Smooth muscle cell of the brain vasculature (primary cell): Measurements from ENCODE around the gene WDR7.
A peak's percentile ranks its signal among the peaks of the same experiment; 100 is the strongest.

Experiments used
- DNase-seq: peaks from one replicate; pipeline ENCODE4 v3.0.0-alpha.2; 2012; ENCODE audit warnings: low read depth, low spot score

Gene WDR7

DNA sequence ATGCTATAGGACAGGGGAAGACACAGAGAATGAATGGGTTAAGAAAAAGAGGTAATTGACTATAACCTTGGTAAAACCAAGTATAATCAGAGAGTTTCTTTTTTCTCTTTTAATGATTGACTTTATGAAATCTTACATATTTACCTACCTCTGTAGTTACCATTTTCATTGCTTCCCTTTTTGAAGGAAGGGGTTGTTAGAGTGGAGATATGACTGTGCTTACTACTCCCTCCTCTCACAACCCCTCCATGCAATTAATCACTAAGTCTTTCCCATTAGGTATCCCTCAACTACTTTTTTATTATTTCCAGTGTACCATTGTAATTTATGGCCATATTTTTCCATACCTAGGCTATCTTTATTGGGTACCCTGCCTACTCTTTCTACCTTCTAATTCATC is 71.4 kb downstream of the WDR7 start:
- DNase-seq = no peak

DNA sequence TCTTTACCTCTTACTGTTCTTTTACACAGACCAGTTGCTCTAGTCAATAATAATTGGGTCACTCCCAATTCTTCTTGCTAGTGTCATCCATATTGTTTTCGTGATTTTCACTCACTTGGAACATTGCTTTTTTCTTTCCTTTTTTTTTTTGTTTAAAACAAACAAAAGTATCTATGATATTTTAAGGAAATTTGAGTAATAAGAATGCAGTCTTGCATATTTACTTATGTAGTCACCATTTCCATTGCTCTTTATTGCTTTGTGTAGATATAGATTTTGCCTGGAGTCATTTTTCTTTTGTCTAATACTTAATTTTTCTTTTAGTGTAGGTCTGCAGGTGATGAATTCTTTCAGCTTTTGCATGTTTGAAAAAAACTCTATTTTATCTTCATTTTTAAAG is 71.9 kb downstream of the WDR7 start:
- DNase-seq = no peak

DNA sequence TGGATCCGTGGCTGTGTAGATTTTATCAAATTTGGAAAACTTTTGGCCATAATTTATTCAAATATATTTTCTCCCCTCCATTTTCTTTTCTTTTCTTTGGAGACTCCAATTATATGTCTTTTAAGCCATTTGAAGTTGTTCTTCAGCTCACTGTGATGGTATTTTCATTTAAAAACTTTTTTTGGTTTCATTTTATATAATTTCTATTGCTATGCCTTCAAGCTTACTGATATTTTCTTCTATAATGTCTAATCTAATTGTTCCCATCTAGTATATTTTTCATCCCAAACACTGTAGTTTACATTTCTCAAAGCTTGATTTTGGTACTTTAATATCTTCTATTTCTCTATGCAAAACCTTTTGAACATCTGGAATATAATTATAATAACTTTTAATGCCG is 72.5 kb downstream of the WDR7 start:
- DNase-seq = no peak

DNA sequence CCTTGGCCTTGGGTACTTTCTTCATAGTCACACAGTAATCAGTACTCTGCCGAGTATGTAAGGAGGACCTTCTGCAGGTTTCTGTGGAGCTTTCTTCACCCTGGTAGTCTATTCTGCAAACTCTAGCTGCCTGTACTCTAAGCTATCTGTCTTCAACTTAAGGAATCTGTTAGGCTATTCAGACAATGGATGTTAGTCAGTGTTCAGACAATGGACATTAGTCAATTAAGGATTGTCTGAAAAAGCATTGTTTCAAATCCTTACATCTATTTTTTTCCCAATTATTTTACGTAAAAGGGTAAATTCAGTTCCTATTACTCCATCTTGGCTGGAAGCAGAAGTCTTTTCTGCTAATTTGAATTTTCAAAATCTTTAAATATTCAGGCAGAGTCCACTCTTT is 75.7 kb downstream of the WDR7 start:
- no peak for DNase-seq

DNA sequence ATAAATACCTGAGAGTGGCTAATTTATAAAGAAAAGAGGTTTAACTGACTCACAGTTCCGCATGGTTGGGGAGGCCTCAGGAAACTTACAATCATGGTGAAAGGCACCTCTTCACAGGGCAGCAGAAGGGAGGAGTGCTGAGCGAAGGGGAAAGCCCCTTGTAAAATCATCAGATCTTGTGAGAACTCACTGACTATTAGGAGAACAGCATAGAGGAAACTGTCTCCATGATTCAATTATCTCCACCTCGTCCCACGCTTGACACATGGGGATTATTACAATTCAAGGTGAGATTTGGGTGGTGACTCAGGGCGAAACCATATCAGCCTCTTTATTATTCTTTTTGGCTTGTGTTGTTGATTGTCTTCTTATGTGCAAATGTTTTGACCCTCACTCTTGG is 76.2 kb downstream of the WDR7 start:
- no peak for DNase-seq

DNA sequence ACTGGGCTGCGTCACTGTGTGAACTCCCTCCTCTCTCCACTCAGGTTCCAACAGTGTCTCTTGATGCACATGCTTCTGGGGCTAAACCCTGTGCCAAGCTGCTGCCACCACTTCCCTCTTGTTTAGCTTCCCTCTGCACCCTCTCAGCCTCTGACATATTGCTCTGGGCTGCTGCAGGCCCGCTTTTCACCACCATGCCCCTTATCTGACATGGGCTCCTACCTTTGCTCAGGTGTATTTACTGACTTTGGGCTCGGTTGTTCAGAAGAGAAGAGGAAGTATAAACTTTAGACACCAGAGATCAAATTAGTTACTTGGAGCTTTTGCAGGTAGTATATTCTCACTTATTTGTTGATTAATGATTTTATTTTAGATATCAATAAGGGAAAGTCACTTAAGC is 77.6 kb downstream of the WDR7 start:
- DNase-seq = no peak

DNA sequence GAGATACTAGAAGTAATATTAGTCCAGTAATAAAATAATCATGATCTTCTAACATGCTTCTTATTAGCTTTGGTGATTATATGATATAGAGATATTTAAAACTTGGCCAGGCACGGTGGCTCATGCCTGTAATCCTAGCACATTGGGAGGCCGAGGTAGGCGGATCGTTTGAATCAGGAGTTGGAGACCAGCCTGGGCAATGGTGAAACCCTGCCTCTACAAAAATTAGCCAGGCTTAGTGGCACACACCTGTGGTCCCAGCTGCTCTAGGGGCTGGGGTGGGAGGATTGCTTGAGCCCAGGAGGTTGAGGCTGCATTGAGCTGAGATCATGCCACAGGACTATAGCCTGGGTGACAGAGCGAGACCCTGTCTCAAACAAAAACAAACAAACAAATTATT is 87.0 kb downstream of the WDR7 start:
- DNase-seq = no peak

DNA sequence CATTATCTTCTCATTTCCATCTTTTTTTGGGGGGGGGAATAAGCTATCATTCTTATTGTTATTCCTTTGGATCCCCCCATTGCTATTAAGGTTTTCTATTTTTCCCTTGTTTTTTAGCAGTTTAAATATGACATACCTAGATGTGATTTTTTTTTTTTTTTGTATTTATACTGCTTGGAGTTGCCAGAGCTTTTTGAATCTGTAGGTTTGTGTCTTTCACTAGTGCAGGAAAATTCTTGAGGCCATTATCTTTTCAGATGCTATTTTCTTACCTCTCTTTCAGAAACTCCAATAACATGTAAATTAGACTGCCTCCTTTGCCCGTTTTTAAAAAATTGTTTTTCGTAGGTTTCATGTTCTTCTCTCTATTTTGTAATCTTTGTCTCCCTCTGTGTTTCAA is 88.6 kb downstream of the WDR7 start:
- no peak for DNase-seq

DNA sequence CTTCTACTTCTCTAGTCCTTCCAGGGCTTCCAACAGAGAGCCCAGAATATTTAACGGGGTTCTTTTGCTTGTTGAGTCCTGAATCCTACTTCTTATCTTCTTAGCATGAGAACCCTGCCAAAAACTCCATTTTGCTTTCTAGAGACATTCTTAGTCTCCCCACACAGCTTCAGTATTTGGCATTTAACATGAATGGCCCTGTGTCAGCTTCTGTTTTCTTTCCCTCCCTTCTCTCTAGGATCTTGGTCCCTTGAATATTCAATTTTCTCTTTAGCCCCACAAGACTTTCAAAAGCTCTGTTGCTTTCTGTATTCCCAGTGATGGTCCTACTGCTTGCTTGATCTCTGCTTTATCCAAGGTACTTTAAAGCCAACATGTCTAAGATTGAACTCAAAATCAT is 89.5 kb downstream of the WDR7 start:
- no peak for DNase-seq

DNA sequence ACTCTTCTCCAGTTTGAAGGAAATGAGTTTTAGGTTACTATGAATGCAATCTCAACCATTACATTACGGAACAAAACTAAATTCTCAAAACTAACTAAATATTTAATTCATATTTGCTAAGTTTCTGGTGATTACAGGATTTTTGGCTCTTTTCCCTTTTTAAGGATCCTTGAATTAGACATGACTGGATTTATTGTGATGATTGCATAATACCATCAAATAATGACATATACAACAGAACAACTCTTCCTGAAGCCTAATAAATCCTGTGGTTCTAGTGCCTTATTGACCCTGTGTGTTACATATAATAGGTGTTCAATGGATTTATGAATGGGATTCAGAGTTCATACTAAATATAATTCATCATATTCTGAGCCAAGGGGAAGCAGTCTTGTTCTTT is 90.5 kb downstream of the WDR7 start:
- DNase-seq = no peak

DNA sequence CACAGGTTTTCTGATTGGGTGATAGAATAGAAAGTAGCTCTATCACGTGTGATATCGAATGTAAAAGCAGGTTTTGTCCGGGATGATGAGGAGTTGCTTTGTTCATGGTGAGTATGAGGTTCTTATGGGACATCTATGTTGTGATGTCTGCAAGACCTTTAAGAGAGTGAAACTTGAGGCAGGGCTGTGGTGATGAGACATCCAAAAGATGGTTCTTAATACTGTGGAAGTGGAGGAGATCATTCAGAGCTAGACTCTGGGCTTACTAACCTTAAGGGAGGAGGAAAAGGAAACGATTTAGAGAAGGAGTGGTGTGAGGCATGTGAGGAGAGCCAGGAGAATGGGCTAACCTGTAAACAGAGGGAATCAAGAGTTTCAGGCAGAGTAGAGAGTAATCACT is 92.0 kb downstream of the WDR7 start:
- no peak for DNase-seq

DNA sequence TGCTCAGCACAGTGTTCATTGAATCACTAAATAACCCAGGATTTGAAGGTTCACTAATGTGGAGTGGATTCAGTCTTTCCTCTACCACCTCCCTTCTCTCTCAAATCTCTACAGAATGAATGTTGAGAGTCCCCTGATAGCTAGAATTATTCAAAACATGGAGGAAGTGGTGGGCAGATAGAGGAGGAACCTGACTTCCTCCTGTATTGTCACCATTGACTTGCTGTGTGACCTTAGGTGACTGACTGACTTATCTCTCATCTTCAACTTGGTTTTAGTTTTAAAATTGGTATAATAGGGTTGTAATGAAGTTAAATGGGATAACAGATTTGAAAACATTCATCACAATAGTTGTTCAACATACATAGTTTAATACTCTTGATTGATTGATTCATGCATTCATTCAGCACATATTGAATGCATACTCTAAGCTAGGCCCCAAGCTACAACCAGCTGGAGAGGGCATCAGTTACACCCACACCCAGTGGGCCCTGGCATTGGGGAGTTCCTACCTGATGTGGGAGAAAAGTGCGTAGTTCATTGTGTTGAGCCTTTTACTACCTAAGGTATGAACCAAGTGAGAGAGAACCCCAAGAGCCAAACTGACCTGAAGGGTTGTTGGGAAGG is 96.0 kb downstream of the WDR7 start:
- no peak for DNase-seq

DNA sequence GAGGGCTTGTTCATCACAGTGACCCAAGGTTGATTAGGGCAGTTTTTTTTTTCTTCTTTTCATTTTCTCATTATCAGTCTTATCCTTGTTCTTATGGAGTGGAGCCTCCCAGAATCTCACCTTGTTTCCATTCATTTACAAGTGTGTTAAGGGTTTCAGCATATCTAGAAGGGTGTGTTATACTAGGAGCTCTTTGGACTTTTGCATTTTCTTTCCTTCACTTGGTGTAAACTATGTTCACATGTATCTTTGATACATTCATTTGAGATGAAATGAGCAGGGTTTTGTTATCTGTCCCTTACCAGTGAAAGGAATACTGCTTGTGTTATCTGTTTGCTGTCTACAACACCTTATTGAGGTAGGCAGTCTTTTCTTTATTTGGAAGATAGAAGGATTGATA is 96.7 kb downstream of the WDR7 start:
- no peak for DNase-seq

DNA sequence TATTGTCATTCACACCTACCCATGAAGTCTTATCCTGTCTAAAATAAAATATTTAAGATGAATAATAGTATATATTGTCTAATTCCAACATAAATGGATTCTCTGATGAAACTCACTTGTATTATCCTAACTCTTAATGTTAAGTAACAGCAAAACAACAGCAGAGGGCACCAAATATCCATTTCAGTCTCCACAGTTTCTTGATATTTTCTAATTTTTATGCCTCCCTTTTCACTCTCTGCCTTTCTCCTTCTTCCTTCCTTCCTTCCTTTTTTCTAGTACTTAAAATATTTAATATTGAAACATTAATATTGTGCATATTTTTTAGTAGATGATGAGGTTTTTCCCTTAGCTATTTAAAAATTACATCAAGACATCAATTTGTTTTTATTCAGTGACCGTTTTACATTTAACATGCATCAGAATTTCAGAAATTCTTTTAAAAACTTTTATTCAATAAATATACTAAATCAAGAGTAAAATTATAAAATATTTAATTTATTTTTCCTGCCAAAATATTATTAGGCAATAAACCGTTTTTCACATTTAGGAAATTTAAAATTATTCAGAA is 97.6 kb downstream of the WDR7 start:
- peak; percentile 17 for DNase-seq

DNA sequence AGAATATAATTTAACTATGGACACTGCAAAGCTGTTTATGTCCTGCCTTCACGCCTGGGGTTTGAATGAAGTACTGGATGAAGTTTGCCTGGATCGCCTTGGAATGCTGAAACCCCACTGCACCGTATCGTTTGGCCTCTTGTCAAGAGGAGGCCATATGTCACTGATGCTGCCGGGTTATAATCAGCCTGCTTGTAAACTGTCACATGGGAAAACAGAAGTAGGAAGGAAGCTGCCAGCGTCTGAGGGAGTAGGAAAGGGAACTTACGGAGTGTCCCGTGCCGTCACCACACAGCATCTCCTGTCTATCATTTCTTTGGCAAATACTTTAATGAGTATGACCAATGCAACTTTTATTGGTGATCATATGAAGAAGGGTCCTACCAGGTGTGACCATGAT is 105.8 kb downstream of the WDR7 start:
- no peak for DNase-seq

DNA sequence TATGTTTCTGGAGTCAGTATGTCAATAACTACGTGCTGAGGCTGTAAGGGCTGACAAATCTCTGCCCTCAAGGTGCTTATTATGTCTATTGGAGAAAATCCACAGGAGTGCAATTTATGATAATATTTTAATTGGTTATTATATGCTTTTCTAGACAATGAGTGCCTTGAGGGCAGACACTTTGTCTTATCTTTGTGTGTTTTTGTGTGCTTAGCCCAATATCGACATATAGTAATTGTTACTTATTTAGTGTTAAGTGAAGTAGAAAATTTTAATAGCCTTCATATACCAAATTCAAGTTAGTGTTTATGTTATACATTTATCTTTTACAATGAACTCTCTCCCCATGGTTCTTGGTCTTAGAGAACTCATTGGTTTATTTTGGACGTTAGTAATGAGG is 118.9 kb downstream of the WDR7 start:
- DNase-seq = no peak

DNA sequence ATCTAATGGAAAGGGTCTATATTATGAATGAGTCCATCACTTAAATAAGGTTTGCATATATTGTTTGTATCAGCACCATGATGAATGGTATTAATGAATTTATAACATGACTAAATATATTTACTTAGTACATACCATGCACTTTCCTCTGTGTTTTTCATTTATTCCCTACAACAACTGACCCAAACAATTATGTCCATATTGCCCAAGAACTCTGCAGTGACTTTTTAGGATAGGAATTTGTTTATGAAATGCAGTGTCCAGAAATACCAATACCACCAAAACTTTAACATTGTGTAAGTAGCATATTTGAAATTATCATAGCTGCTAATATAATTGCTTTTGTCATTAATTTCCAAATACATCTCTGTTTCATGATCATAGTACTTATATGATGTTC is 119.7 kb downstream of the WDR7 start:
- DNase-seq = no peak

DNA sequence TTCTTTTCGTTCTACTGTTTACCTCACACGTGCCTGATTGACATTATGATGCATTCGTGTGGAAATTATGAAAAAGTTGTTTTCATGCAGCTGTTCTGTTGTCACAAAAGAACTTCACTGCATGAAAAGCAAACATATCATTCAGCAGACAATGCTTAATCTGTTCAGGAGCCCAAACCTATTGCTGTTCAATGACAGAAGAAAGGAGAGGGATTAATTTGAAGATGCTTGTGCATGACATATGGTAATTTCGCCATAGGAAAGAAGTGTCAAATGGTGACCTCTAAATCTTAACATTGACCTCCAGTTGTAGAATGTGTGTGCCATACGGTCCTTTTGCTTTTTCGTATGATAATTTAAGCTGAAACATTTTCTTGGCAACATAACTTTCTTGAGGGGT is 124.5 kb downstream of the WDR7 start:
- DNase-seq = no peak

DNA sequence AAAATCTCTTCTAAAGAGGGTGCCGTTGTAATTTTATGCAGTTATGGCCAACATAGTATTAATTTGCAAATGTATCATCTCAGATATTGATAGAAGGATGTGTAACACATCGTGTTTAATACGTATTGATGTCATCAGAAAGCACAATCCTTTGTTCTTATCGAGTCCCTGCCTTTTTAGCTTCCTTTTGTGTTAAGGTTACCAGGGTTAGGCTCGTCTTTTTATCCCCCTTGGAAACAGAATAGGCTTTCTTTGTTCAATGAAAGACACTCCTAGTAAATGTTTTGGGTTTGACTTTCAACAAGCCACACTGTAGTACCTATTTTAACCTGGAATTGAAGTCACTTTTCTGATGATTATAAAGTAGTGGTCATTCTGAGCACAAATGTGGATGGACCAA is 136.2 kb downstream of the WDR7 start:
- DNase-seq = no peak

DNA sequence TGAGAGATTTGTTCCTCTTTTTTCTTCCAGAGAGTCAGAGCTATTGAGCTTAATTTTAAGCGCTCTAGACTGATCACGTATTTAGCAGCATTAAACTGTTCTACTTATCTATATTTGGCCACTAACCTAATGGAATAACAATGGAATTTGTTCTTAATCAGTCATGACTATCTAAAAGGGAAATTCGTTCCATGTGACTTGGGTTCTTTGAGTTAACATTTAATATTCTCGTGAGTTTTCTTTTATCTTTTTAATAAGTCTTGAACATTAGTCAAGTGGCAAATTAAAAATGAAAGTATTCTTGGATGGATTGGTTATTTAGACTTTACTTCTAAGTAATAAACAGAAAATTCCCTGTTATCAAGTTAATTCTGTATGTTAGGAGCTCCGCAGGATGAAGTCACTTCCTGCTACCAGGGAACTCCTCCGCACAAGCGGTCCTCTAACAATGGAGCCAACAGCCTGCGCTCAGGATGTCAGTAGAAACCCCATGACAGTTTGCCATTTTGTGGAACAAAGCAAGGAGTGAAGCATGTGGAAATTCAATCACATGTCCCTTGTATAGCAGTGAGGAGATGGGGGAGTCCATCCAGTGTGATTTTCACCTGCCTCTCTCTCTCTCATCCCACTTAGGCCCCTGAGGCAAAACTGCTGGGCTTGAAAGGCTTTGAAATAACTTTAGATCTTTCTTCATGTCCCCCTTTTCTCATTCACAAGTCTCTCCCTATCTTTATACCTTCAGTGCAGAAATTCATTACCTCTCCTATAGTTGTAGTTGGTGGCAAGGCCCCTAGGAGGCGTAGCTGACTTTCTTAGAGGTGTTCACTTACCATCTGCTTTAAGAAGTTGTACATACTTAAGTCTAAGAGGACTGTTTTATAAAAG is 138.1 kb downstream of the WDR7 start:
- no peak for DNase-seq

DNA sequence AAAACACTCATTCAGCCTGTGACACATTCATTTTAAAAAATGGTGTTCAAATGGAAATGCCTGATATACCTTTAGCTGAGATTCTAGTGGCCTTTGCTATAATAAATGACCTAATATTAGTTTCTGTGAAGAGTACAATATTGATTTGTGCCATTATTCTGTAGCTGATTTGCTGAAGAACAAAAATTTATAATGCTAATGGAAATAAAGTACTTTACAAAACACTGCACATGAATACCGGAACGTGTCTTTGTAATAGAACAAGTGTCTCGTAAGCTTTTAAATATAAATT is 138.7 kb downstream of the WDR7 start:
- DNase-seq = no peak

DNA sequence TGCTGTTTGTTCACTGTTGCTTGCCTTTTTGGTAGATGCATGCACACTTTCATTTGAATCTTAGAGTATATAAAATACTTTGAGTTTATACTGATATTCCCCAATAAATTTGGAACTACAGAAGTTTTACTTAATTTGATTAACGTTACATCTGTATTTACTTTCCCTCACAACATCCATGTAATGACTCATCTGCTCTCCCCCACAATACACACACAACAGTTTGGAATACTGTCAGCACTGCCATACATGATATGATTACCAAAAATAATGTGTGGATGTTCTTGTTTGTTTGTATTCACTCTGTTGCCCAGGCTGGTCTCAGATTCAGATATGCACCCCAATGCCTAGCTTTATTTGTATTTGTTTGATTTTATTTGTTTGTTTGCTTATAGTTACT is 144.2 kb downstream of the WDR7 start:
- DNase-seq = no peak

DNA sequence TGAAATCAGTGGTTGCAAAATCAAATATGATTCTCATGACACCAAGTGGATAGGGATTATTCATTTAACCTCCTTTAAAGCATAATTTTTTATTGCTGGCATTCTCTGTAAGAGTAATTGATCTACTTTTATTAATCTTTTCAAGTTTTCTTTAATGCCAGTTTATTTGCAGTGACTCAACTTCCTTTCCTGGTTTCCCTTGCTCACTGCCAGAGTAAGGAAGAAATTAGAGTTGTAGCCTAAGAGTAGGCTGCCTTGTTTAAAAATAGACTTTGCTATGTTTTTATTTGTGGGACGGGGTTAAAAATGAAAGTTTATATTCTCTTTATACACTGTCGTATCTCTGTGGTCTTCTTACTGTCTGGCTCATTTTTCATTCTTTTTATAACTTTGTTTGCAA is 148.6 kb downstream of the WDR7 start:
- DNase-seq = no peak
